ENCODE results near the gene TGOLN2.

The TGOLN2 gene

DNA sequence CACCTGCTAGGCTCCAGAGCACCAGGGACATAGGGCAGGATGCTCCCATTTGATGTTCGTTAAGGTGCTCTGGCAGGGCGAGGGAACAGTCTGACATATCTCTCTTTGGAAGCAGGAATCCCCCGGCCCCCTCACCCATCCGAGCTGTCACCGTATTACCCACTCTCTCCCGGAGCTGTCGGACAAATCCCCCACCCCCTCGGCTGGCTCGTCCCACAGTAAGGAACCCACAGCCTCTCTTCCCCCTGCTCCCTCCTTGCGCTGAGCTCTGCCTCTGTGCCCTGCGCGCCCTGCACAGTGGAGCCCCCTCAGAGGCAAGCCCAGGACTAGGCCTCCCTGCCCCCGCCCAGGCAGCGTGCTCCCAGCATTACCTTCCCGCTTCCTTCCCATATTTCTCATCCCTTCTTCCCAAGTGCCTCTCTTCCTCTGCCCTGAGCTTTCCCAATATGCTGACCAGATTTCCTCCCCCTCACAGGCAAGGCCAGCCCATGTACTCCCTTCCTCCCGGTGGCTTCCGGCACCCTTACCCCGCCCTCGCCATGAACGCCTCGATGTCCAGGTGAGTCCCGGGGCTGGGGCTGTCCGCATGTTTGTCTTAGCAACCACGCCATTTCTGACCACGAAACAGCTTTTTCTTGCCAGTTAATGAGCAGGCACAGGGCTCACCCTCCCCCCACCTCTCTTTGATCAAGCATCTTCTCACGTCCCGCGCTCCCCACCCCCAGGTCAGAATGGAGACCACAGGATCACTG, 23.8 kb downstream of the TGOLN2 start:
- no peak for DNase-seq

DNA sequence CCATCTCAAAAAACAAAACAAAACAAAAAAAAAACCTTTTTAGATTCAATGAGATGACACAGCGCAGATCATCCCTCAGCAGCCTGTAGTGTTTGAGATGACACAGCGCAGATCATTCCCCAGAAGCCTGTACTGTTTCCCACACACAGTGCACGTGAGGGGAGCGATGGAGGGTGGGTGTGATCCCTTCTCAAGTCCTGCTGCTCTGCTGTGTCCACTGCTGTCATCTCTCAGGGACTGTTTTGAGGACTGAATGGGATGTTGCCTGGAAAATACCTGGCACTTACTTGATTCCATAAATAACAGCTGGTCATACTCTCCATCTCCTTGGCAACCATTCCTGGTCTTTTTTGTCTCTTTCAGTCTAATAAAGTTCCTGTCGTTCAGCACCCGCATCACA, 25.7 kb downstream of the TGOLN2 start:
- DNase-seq, result no peak

DNA sequence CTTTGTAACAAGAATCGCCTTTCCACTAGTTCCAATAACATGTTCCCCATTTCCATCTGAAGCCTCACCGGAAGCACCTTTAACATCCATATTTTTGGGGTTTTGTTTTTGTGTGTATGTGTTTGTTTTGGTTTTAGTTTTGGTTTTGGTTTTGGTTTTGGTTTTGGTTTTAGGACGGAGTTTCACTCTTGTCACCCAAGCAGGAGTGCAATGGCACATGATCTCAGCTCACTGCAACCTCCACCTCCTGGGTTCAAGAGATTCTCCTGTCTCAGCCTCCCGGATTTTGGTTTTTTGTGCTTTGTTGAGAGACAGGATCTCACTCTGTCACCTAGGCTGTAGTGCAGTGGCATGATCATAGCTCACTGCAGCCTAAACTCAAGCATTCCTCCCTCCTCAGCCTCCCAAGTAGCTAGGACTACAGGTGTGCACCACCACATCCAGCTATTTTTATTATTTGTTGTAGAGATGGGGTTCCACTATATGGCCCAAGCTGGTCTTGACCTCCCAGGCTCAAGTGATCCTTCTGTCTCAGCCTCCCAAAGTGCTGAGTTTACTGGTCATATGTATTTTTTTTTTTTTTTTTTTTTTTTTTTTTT, 36.3 kb downstream of the TGOLN2 start:
- no peak for DNase-seq

DNA sequence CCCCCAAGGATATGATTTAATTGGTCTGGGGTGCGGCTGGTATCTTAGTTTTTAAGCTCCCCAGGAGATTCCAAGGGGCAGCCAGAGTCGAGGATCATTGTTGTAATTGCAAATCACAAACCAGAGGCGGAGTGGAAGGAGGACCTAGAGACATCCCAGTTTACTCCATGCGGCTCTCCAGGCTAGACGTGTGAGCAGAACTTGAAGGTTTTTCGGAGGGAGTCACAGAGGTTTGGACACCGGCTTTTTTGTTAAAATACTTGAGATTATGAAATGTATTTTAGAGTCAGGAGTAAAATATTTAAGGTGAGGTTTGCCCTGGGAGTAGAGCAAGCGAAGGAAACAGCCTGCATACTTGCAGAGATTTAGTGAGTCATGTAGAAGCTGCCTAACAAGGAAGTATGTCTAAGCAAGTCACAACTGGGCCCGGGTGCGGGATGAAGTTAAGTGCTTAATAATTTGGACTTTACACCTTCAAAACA, 39.5 kb downstream of the TGOLN2 start:
- no peak for DNase-seq

DNA sequence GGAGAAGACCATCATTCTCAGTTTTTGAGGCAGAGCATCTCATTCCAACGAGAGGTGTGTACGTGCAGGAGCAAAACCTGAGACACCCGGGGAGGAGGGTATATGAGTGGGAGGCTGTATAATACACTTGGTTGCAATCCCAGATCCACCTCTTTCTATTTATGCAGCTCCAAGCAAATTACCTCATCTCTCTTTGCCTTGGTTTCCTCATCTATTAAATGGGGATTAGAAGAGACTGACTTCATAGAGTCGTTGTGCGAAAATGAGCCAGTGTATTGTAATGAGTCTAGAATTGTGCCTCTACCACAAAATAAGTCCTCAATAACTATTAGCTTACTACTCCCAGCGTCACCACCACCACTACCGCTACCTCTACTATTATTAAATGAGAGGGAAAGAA, 40.1 kb downstream of the TGOLN2 start:
- DNase-seq, result no peak

DNA sequence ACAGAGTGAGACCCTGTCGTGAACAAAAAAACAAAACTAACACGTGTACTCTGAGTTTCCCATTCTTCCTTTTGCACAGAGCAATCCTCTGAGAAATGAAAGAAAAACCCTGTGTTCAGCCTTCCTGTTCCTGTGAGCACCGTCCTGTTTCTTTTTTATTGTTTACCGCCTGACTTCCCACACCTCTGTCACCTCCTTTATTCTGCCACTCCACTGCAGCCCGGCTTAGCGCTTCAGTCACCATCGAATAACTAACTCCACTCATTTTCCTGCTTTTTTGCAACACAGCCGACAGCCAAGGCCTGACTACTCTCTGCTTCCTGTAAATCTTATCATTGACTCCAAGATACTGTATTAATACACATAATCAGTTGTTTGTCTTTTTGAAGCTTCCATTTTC, 40.9 kb downstream of the TGOLN2 start:
- DNase-seq, result no peak

DNA sequence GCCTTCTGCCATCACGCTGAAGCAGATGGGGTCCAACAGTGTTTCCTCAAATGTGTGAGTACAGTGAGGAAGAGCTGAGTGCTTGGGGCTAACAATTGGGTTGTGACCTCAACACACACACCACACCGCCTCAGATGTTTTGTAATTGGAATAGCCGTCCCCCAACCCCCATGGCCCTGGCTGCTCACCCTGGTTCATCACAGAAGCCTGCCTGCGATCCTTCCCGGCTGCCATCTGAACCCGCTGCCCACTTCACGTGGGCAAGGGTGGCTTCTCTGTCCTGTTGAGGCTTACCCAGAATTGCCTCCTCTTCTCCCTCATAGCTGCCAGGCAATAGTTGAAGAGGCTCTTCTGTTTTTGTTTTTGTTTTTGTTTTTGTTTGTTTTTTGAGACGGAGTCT, 44.1 kb downstream of the TGOLN2 start:
- DNase-seq, result no peak

DNA sequence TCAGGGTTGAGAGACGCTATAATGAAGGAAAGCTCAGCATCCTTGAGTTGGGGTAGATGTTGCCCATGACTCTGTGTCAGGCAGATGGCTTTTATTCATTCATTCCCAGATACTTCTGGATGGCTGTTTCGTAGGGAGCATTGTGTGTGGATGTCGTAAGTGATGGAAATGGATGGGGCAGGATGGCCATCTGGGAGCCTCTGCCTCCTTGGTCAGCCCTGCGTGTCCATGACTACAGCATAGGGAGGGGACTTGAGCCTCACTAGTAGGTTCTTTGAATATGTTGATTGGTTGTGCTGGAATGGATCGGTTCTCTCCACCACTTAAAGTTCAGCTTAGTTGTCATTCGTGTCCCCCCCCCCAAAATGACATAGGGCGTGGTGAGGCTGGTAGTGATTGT, 44.9 kb downstream of the TGOLN2 start:
- no peak for DNase-seq

DNA sequence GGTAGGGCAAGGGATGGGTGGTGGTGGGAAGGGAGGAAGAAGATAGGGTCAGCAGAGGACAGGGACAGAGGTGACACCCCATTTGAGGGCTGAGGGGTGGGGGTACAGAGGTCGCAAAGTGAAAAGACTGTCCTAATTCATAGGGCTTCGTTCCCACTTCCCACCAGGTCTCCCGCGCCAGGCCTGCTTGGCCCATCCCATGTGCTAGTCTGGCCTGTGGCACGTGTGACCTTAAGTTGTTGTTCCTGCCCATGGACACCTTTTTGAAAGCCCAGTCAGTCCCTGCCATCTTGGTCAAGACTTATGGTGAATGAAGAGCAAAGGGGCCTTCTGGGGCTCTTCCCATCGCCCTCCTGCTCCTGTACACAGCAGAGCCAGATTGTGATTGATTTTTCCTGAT, 46.2 kb downstream of the TGOLN2 start:
- no peak for DNase-seq

DNA sequence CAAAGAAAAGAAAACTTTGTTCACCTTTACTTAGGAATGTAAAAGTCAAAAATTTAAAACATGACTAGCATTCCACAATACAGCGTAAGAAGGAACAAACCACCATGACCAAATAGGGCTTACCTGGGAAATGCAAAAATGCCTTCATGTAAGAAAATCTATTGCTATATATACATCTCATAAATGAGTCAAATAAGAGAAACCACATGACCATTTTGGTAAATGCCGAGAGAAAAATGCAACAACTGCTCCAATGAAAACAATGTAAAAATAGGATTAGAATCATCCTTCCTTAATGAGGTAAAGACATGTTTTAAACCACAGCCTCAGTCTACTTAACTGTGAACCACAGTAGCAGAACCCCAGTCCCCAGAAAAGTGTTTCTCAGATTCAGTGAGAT, 49.4 kb downstream of the TGOLN2 start:
- no peak for DNase-seq

DNA sequence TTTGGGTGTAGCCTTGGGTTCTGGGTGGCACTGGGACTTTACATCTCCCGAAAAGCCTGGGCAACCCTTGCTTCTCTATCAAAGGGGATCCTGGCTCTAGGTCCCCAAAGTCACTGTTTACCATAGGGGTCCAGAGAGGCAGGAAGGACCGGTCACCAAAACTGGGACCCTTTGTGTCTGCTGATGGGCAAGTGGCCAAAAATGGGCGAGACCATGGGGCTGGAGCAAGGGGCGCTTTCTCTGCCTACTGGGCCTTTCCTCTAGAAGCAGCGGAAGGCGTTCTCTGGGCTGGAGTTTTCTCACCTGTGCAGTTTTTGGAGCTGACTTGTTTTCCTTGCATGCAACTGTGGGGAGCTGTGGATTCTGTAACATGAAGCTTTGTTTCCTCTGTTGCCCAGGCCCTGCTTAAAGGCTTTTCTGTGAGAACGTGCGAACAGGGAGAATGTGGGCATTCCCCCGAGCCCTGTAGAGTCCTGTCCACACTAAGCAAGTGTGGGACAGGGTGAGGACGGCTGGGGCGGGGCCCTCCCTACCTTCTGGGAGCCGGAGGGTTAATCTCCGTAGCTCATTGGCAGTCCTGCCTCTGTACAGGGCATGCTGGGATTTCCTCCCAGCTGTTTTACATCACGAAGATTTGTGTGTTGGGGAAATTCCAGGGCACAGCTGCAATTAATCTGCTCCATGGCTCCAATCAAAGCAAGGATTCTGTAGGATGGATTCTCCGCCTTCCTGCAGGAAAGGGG, 50.2 kb downstream of the TGOLN2 start:
- no peak for DNase-seq

DNA sequence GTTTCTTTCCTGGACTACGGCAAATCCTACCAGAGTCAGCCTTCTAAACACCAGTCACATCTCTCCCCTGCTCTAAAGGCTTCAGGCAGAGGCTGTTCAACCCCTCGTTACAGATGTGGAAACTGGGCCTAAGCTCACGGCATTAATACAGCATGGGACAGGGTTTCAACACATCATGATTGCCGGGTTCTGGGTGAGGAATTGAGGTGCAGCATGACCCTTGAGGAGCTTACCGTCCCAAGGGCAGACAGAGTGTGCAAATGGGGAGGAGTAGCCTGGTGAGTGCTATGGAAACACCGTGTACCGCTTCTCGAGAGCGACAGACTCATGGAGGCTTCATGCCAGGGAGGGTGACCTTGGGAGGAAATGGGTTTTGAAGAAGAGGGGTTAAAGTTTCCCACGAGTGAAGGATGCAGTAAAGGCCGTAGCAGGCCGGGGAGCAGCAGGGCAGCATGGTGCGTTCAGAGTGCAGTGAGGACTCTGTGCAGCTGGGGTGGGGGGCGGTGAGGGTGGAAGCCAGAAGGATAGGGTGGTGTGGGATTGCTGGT, 51.1 kb downstream of the TGOLN2 start:
- no peak for DNase-seq

DNA sequence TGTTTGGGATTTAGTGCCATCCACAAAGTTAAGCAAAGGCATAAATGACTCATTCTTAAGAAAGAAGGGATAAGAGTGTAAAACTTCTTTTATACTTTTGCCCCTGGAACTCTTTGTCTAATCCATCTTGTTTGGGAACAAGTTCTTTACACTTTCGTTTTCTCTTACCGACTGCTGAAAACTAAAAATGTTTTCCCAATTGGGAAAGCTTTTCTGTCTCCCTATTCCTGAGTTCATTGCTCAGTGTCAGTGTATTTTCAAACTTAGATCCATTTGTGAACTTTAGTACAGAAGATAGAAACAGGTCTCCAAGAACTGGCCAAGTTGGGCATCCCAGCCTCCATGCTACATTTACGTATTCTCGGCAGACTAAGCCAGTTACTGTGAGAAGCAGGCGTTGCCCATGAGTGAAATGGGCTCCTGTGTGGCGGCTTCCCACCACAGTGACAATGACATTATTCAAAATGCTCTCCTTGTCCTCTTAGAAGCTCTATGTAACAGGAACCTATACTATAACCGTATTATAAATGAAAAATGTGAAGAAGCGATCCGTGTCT, 51.7 kb downstream of the TGOLN2 start:
- no peak for DNase-seq

DNA sequence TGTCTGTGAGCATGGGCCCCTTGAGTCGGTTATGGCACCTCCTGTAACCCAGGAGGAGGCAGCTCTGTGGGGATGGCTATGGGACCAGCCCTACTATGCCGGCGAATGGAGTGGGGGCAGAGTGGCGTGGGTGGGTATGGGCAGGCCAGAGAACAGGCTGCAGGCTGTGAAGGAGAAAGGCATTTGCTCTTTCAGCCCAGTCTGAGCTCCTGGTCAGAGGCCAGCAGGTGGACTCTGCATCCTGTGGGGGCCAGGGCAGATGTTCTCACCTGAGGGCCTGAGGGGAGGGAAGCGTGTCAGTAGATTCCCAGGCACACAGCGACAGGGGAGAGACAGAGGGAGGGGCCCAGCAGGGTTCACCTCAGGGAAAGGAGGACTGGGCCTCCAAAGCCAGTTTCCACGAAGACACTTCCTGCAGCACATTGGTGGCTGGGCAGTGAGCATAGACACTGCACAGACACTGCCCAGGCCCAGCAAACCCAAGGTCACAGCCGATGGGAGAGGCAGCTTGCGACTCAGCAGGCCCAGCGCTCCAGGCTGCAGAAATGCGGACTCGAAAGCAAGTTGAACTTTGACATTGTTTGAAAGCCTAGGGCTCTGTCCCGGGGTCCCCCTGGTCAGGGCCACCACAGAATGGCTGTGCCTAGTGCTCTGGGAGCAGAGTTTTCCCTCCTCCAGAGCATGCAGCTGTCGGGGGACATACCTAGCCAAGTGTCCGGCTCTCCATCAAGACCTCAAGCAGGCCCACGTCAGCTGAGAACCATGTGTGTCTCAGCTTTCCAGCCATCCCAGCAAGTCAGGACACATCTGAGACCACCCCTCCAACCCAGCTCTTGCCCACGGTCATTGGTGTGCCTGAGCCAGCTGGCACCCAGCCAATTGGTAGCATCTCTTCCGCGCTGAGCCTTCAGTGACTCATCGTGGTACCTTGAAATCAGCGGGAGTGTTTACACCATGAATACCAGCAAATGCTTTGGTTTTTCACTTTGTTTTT, 53.8 kb downstream of the TGOLN2 start:
- no peak for DNase-seq

DNA sequence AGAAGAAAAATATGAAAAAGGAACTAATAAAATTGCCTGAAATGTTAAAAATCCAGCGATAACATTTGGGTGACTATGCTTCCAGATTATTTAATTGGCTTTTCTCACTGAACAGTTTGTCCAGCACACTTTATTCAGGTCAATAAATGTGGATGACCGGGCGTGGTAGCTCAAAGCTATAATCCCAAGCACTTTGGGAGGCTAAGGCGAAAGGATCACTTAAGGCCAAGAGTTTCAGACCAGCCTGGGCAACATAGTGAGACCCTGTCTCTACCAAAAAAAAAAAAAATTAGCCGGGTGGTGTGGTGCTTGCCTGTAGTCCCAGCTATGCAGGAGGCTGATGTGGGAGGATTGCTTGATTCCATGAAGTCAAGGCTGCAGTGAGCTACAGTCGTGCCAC, 55.4 kb downstream of the TGOLN2 start:
- no peak for DNase-seq

DNA sequence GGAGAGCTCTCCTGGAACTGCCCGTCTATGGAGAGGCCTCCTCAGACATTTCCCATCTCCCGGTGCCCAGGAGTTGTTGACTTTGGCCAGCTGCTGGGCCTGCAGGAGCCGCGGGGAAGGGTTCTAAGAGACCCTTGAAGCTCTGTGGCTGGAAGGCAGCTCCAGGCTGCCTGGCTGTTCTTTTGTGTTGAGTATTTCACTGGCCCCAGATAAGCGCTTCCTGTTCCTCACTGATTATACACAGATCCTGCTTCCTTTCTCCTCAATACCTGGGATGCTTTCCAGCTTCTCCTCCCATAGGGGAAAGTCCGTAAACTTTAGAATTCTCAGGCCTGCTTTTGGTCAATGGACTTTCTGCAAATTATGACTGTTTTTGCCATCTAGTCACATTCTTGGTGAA, 57.8 kb downstream of the TGOLN2 start:
- no peak for DNase-seq
